ENCODE data around the gene SIDT2. TPM values are rescaled to one million over a fixed set of nuclear protein-coding genes. Genes with fewer than 3 reads are reported as not detected.

SIDT2 gene
- polyA plus RNA-seq, 1 donor from 2014 or later: 11.1 TPM

DNA sequence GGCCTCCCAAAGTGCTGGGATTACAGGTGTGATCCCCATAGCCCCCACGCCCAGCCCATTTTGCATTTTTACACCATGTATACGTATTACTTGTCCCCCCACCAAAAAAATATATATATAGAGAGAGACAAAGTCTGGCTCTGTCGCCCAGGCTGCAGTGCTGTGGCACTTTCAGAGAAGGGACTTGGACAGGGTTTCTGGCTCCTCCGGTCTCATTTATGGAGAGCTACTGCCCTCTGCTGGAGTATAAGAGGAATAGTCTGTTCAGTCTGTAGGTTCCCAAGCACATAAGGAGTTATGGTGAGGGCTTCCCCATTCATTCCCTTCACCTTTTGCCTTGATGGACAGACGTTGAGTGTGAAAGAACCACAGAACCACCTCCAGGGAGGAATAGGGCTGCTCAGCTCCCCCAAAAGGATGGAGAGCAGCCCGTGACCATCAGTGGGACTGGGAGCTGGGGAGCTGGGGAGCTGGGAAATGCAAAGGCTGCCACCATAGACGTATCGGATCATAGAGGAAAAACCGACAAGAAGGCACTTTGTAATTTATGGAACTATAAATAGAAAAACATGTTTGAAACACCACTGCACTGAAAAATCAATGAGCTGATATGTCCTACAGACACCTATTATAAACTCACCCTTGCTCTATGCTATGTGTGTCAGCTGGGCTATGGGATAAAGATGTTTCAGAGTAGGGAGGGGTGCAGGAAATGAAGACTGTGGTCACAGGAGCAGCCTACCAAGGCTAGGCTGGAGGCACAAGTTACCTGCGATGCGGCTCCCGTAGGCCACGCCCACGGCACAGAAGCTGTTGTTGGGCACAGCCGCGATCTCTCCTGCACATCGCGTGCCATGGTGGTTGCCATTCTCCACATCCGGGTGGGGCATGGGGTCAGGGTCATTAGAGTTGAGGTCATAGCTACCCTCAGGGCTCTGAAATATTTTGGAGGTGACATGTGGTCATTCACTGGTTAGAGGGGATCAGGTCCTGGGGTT lies 48.1 kb downstream of the SIDT2 start:
- peaks cover 19% of the 10 kb centered on the region for H3K79me2 ChIP-seq (replicated peaks; ENCODE audit: insufficient read depth, low read length)
- no peak overlapping the region for H3K4me3 ChIP-seq (ENCODE audit: low read length)
- no peaks in the 10 kb centered on the region for H3K36me3 ChIP-seq (ENCODE audit: insufficient read depth, low read length)
- no peaks in the 10 kb centered on the region for H3K9me3 ChIP-seq (ENCODE audit: low read length)
- H2AFZ ChIP-seq (ENCODE audit: low read depth, low read length): no peak overlapping the region
- no peaks in the 10 kb centered on the region for H4K20me1 ChIP-seq (ENCODE audit: insufficient read depth)
- TF ChIP-seq EZH2 (IDR thresholded peaks at IDR 0.05; ENCODE audit: borderline replicate concordance, insufficient read depth, low read length, poor library complexity, severe bottlenecking) (no peak), TAF1 (IDR thresholded peaks at IDR 0.05; ENCODE audit: low read depth) (no peak), RAD21 (conservative IDR thresholded peaks at IDR 0.05) (peak; percentile 86), REST (IDR thresholded peaks at IDR 0.05; ENCODE audit: borderline replicate concordance) (no peak), SMC3 (conservative IDR thresholded peaks at IDR 0.05; ENCODE audit: poor library complexity) (peak; percentile 82), POLR2AphosphoS5 (IDR thresholded peaks at IDR 0.05) (no peak), EP300 (conservative IDR thresholded peaks at IDR 0.05; ENCODE audit: poor library complexity, severe bottlenecking) (no peak), MXI1 (conservative IDR thresholded peaks at IDR 0.05; ENCODE audit: poor library complexity, severe bottlenecking) (no peak)
- TF ChIP-seq, protein P1, sequence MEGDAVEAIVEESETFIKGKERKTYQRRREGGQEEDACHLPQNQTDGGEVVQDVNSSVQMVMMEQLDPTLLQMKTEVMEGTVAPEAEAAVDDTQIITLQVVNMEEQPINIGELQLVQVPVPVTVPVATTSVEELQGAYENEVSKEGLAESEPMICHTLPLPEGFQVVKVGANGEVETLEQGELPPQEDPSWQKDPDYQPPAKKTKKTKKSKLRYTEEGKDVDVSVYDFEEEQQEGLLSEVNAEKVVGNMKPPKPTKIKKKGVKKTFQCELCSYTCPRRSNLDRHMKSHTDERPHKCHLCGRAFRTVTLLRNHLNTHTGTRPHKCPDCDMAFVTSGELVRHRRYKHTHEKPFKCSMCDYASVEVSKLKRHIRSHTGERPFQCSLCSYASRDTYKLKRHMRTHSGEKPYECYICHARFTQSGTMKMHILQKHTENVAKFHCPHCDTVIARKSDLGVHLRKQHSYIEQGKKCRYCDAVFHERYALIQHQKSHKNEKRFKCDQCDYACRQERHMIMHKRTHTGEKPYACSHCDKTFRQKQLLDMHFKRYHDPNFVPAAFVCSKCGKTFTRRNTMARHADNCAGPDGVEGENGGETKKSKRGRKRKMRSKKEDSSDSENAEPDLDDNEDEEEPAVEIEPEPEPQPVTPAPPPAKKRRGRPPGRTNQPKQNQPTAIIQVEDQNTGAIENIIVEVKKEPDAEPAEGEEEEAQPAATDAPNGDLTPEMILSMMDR (IDR thresholded peaks at IDR 0.05; ENCODE audit: poor library complexity, severe bottlenecking): peak; percentile 85
- H3K27ac ChIP-seq (ENCODE audit: low read length): no peak overlapping the region
- H3K9ac ChIP-seq (ENCODE audit: low read length): no peak overlapping the region
- H3K9me2 ChIP-seq (ENCODE audit: insufficient read depth, low read length): no peaks in the 10 kb centered on the region
- H3K27me3 ChIP-seq (ENCODE audit: insufficient read depth, low read depth, low read length): no peaks in the 10 kb centered on the region
- H3F3A ChIP-seq (ENCODE audit: insufficient read depth, low read length, poor library complexity, severe bottlenecking): no peaks in the 10 kb centered on the region
- H3K4me2 ChIP-seq (ENCODE audit: low read length): no peak overlapping the region

- Histone ChIP-seq H4K20me1 (ENCODE audit: insufficient read depth) (no peaks in the 10 kb centered on the region), H3K9me2 (ENCODE audit: insufficient read depth, low read length) (no peaks in the 10 kb centered on the region), H3K79me2 (replicated peaks; ENCODE audit: insufficient read depth, low read length) (peaks cover 24% of the 10 kb centered on the region), H3K36me3 (ENCODE audit: insufficient read depth, low read length) (no peaks in the 10 kb centered on the region), H3K27ac (ENCODE audit: low read length) (no peak overlapping the region), H3F3A (ENCODE audit: insufficient read depth, low read length, poor library complexity, severe bottlenecking) (no peaks in the 10 kb centered on the region), H3K9me3 (ENCODE audit: low read length) (no peaks in the 10 kb centered on the region), H2AFZ (ENCODE audit: low read depth, low read length) (no peak overlapping the region), H3K4me2 (ENCODE audit: low read length) (no peak overlapping the region), H3K4me3 (ENCODE audit: low read length) (no peak overlapping the region), H3K9ac (ENCODE audit: low read length) (no peak overlapping the region), H3K27me3 (ENCODE audit: insufficient read depth, low read depth, low read length) (no peaks in the 10 kb centered on the region)
- TF ChIP-seq MXI1 (conservative IDR thresholded peaks at IDR 0.05; ENCODE audit: poor library complexity, severe bottlenecking): no peak
- TF ChIP-seq, protein P1 (IDR thresholded peaks at IDR 0.05; ENCODE audit: poor library complexity, severe bottlenecking): no peak
- no peak for TF ChIP-seq POLR2AphosphoS5 (IDR thresholded peaks at IDR 0.05)
- no peak for TF ChIP-seq TAF1 (IDR thresholded peaks at IDR 0.05; ENCODE audit: low read depth)
- TF ChIP-seq EZH2 (IDR thresholded peaks at IDR 0.05; ENCODE audit: borderline replicate concordance, insufficient read depth, low read length, poor library complexity, severe bottlenecking): no peak
- TF ChIP-seq RAD21 (conservative IDR thresholded peaks at IDR 0.05): no peak
- no peak for TF ChIP-seq SMC3 (conservative IDR thresholded peaks at IDR 0.05; ENCODE audit: poor library complexity)
These were observed 49.5 kb downstream of the SIDT2 start for GRCh38 chr11:117228091-117228490.

Data from neural cell (in vitro differentiated cells).